ENCODE measurements around the gene SPG7.
"Not testable (repeated sequence)": the region's sequence is repeated elsewhere in the genome, so short reads cannot be mapped to it uniquely, and the experiment has no call there.

The SPG7 gene
- 85.8 to 211 reads per million in 2 experiments for total RNA-seq

GRCh38 chr16:89507834-89508590 is at the start of gene SPG7:
SPG7 (plus strand) TSS chr16:89508403; CDS start chr16:89508418, 15 bp downstream.
- peak; percentile 82 for DNase-seq (ENCODE audit: low read depth)

DNA sequence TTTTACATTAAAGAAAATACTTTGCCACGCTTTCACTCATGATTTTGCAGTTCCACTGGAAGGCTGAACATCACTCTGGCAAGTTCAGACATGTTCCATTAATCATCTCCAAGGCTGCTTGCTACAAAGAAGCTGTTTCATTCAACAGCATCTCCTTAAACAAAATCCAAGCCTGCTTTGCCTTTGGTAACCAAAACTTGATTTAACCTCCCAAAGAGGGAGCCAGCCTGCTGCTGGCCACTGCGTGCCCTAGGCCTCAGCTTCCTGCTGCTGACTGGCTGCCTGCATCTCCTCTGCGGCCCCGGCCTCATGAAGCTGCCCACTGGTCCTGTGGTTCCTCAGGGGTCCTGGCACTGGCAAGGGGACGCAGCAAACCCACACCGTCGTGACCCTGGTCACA is 49.7 kb upstream of the SPG7 start:
- DNase-seq (ENCODE audit: low read depth) = no peak

DNA sequence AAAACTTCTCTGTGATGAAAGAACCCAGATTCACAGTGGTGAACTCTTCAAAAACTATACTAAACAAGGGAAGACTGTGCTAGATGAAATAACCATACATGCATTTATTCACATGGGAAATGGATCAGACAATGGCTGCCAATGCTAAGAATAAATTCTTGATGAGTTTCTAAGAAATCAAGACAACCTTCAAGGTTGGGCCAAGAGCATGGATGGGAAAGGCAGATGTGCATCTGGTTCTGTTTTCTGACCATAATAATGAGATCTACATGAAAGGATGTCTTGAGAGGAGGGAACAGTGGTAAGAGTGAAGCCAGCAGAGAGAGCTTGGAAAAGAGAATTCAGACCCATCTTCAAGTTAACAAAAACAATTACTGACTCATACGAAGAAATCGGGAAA is 49.2 kb upstream of the SPG7 start:
- no peak for DNase-seq (ENCODE audit: low read depth)

- no peak for DNase-seq (ENCODE audit: low read depth)
These were observed 47.6 kb upstream of the SPG7 start for GRCh38 chr16:89460556-89460955.

- DNase-seq (ENCODE audit: low read depth) = not testable (repeated sequence)
These were observed 46.3 kb upstream of the SPG7 start for GRCh38 chr16:89461890-89462289.

- not testable (repeated sequence) for DNase-seq (ENCODE audit: low read depth)
These were observed 45.6 kb upstream of the SPG7 start for GRCh38 chr16:89462639-89463038.

GRCh38 chr16:89463312-89463711 is 44.9 kb upstream of the SPG7 start:
- not testable (repeated sequence) for DNase-seq (ENCODE audit: low read depth)

DNA sequence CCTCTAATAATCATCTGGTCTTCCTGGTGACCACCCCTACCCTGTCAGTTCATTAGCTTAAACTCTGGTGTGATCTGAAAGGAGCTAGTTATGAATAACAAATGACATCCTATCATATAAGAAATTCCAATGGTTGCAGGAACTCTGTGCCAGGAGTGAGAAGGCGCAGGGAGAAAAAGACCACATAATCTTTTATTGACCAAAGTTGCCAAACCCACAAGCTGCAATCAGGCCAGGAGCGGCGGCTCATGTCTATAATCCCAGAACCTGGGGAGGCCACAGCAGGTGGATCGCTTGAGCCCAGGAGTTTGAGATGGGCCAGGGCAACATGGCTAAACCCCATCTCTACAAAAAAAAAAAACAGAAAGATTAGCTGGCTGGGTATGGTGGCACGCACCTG is 41.3 kb upstream of the SPG7 start:
- no peak for DNase-seq (ENCODE audit: low read depth)

DNA sequence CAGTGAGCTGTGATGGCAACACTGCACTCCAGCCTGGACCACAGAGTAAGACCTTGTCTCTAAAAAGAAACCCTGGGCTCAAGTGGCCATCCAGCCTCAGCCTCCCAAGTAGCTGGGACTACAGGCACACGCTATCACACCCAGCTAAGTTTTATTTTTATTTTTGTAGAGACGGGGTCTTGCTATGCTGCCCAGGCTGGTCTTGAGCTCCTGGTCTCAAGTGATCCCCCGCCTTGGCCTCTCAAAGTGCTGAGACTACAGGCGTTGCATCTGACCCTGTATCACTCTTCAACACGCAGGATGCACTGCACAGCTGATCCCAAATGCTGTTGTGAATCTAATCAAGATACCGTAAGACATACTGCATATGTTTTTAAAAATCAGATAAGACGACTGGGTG is 40.8 kb upstream of the SPG7 start:
- no peak for DNase-seq (ENCODE audit: low read depth)

- DNase-seq (ENCODE audit: low read depth) = no peak
These were observed 35.5 kb upstream of the SPG7 start for GRCh38 chr16:89472711-89473075.

DNA sequence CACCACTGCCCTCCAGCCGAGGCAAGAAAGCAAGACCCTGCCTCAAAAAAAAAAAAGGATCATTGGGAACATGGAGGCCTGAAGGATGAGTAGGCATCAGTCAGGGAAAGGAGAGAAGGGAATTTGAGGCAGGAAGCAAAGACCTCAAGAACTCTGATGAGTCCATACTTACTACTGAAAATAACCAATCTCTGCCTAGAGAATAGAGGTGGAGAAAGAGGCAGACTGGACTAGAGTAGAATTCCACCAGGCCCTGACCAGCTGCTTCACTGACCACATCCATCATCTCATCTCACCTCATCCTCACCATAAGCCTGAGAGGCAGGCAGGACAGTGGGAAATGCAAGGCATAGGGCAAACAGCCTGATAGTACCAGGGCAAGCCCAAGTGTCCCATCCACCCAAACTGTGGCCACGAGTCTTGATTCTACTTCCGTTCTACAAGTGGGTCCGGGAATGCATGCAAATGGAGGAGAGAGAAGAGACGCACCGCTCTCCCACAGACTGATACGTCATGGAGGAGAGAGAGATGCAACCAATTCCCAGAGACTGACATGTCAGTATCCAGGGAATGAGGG is 35.0 kb upstream of the SPG7 start:
- no peak for DNase-seq (ENCODE audit: low read depth)

GRCh38 chr16:89473791-89474414 is 34.3 kb upstream of the SPG7 start:
- DNase-seq (ENCODE audit: low read depth) = no peak

DNA sequence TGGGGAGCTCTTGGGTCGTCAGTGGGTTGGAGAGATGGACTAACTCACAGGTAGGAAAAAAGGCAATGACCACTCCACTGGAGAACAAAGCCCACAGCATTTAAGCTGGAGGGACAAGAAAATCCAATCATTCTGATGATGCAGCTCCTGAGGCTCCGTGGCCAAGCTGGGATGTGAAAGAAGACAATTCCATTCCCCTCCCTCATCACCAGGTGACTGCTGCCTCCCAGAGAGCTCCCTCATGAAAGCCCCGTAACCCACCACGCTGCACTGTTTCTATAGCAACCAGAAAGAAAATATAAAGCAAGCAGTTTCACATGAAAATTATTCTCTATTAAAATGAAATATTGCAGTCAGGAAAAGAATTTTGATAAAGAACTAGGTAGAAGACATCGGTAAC is 33.1 kb upstream of the SPG7 start:
- no peak for DNase-seq (ENCODE audit: low read depth)

DNA sequence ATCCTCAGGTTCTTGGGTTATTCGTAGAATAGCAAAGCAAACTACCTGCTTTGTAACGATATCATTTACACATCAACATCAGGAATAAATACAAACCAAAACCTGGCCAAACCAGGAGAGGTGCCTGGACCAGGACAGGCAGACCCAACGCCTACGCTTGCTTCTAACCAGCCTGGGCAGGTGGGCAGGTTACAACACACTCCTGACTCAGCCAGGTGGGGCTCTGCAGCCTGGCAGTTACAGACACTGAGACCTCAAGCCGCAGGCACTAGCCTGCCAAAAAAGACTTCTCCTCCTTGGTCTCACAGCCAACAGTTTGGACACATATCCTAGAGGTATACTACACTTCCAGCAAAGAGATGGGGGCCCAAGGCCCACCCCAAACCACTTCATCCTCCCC is 31.8 kb upstream of the SPG7 start:
- no peak for DNase-seq (ENCODE audit: low read depth)

- DNase-seq (ENCODE audit: low read depth) = no peak
These were observed 31.4 kb upstream of the SPG7 start for GRCh38 chr16:89476811-89477261.

DNA sequence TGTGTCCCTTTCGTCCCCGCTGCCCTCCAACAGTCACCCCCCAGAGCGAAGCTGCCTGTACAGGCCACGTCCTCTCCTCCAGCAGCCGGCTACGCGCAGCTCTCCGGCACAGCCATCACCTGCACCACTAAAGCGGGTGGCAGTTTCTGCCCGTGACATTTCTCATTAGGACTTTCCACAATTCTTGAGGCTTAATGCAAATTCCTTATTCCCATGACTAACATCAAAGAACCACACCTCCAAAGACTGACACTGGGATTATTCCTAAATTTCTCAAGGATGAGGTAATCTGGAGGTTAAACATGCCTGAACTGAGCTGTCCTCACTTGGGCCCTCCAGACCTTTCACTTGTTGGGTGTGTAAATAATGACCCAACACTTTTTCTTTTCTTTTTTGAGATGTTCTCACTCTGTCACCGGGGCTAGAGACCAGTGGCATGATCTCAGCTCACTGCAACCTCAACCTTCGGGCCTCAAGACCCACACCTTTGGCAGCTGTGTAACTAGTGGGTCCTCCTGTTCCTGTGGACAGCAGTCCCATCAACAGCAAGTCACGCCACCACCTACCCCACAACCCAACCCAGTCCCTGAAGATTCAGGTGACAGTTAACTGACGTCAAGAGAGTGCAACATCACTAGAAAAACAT is 29.5 kb upstream of the SPG7 start:
- no peak for DNase-seq (ENCODE audit: low read depth)

- no peak for DNase-seq (ENCODE audit: low read depth)
These were observed 26.7 kb upstream of the SPG7 start for GRCh38 chr16:89481356-89481955.

DNA sequence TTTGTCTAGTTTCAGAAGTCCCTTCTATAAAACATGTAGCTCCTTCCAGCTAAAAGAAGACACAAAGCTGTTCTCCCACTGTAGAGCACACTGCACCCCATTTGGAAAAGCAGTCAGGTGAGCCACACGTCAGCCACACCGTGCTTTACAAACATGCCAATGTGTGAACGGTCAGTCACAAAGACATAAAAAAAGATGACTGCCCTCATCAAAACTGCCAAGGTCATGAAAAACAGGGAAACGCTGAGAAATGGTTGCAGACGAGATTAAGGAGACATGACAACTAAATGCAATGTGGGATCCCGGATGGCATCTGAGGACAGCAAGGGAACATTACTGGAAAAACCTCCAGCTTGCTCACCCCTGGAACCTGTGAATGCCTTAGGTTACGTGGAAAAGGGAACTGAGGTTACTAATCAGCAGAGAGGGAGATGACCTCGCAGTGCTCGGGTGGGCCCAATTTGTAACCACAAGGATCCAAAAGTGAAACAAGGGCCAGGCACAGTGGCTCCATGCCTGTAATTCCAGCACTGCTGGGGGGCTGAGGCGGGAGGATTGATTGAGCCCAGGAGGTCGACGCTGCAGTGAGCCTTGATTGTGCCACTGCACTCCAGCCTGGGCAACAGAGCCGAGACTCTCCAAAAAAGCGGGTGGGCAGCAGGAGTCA is 25.9 kb upstream of the SPG7 start:
- DNase-seq (ENCODE audit: low read depth) = no peak

- no peak for DNase-seq (ENCODE audit: low read depth)
These were observed 25.4 kb upstream of the SPG7 start for GRCh38 chr16:89482817-89483205.

- no peak for DNase-seq (ENCODE audit: low read depth)
These were observed 24.1 kb upstream of the SPG7 start for GRCh38 chr16:89484041-89484501.

DNA sequence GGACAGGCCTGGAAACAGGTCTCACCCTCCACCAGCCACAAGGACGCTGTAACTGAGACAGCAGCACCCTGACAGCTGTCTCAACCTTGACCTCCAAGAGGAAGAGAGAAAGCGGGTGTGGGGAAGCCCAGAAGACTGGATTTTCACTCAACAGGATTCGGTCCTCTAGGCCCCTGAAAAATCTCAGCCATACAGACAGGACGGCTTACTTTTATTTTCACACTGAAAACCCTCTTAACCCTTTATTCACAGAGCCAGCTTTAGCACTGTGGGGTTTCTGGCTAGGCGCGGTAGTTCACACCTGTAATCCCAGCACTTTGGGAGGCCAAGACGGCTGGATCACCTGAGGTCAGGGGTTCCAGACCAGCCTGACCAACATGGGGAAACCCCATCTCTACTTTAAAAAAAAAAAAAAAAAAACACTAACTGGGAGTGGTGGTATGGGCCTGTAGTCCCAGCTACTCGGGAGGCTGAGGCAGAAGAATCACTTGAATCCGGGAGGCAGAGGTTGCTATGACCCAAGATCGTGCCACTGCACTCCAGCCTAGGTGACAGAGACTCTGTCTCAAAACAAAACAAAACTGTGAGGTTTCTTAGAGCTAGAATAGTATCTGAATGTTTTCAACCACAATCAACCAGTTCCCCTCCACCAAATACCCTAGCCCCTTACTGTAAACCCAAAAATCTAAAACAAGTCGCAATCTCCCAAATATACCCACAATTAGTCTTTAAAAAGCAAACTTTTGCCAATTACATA is 23.1 kb upstream of the SPG7 start:
- no peak for DNase-seq (ENCODE audit: low read depth)
